ENCODE measurements around the gene VAT1L.
A peak's percentile ranks its signal among the peaks of the same experiment; 100 is the strongest.
"Not testable (repeated sequence)": the region's sequence is repeated elsewhere in the genome, so short reads cannot be mapped to it uniquely, and the experiment has no call there.

The VAT1L gene

DNA sequence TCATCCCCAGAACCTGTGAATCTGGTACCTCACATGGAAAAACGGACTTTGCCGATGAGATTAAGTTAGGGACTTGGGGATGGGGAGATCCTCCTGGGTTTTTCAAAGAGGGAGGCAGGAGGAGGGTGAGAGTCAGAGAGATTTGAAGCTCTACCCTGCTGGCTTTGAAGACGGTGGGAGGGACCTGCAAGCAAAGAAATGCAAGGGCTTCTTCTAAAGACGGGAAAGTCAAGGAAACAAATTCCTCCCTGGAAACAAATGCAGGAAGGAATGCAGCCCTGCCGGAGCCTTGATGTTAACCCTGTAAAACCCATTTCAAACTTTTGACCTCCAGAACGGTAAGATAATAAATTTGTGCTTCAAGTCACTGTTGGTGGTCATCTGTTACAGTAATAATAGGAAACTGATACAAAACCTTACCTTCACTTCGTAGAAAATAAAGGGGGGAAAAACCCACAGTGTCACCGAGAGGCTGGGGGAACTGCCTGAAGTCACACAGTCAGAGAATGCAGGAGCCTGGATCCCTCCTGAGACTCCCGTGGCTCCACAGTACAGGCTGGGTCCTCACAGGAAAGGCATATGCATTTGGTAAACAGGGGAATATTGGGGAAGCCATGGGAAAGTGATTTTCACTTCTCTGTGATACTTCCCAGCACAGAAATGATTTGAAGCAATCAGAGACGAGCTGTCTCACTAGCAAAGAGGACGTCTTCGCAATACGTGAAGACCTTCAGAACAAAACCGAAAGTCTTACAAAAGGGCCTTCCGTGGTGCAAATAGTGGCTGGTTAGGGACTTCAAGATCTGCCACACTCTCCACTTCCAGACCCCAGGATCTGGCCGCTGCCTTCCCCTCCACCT is 175.1 kb downstream of the VAT1L start:
- no peak for DNase-seq

DNA sequence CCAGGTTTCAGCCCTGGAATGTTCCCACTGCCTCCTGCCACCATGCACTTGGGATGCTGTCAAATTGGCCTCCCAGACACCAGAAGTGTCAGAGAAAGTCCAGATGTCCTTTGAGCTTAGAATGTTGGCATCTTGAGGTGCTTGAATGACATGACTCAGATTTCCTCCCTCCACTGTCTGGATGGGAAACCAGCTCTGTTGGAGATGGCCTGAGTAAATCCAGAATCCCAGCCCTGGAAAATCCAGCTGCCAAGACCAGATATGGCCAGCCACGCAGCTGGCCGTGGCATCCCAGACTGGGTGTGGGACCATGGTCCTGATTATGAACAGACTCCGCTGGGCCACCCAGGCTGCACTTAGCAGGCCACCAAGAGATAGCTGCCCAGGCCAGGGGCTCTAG is 177.0 kb downstream of the VAT1L start:
- DNase-seq, result no peak

GRCh38 chr16:77967054-77967904 is 178.9 kb downstream of the VAT1L start:
- no peak for DNase-seq

DNA sequence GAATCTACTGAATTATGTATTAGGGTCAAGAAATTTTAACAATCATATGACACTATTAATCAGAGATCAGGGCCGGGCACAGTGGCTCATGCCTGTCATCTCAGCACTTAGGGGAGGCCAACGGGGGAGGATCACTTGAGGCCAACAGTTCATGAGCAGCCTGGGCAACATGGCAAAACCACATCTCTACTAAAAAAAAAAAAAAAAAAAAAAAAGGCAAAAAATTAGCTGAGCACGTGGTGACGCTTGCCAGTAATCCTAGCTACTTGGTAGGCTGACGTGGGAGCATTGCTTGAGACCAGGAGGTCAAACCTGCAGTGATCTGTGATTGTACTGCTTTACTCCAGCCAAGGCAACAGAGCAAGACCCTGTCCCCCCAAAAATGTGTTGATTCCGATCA is 181.5 kb downstream of the VAT1L start:
- DNase-seq, result no peak

DNA sequence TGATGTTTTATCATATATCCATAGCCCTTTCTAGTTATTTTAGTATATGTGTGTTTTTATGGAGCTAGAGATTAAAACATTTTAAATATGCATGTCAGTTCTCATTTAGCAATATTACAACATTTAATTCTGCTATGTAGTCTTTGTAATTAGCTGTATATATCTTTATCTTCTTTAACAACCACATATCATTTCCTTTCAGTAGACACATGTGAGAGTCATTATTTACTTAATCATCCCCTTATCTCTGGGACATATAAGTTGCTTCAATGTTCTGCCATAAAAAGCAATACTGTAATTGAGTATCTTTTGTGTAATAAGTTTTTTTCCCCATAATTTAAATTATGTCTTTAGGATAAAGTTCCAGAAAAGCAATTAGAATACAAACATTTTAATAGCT is 182.0 kb downstream of the VAT1L start:
- DNase-seq, result no peak

- DNase-seq, result peak; percentile 8
These were observed 183.1 kb downstream of the VAT1L start for GRCh38 chr16:77971306-77972061.

- DNase-seq, result no peak
These were observed 183.7 kb downstream of the VAT1L start for GRCh38 chr16:77972062-77972392.

DNA sequence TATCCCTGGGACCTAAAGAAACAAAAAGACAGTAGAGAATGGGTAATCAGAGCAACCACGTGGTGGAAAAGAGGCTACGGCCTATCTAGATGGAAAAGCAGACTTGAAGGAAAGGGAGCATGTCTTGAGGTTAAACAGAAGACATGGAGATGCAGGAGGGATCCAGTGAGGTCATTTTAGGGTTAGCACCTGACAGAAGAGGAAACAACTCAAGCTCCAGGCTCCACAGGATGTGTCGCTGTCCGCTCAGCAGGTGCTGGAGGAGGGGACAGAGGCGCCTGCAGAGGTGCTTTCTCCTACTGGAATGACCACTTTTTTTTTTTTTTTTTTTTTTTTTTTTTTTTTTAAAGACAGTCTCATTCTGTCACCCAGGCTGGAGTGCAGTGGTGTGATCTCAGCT is 186.5 kb downstream of the VAT1L start:
- DNase-seq, result no peak

DNA sequence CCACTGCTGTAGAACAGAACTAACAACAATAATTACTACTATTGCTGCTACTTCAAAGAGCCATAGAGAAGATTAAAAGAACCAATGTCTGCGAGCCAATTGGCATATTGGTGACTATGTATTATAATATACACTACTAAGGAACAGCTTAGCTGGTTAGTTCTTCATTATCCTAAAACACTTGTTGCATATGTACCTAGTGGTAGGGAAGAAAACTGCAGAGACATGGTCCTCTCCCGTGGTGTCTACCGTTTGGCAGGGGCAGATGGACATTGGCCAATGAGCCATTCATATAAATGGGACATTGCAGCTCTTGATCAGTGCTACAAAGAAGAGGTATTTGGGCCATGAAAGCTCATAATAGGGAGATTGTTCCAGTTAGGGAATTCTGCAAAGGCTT is 187.6 kb downstream of the VAT1L start:
- DNase-seq, result no peak

GRCh38 chr16:77977339-77977738 is 189.0 kb downstream of the VAT1L start:
- DNase-seq, result no peak

DNA sequence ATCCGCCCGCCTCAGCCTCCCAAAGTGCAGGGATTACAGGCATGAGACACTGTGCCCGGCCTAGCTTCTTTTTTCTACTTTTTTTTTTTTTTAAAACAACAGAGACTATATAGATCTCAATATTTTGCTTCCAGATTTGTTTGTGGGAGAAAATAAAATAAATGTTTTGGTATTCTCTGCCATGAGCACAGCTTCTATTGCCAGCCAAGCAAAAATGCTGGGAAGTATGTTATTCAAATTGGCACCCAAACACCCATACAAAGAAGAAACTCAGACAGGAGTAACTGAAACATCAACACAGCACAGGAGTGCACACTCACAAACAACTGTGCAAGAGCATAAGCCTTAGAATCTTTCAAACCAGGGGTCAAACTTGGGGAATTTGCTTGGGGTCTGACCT is 196.7 kb downstream of the VAT1L start:
- no peak for DNase-seq

- no peak for DNase-seq
These were observed 197.8 kb downstream of the VAT1L start for GRCh38 chr16:77986011-77986740.

DNA sequence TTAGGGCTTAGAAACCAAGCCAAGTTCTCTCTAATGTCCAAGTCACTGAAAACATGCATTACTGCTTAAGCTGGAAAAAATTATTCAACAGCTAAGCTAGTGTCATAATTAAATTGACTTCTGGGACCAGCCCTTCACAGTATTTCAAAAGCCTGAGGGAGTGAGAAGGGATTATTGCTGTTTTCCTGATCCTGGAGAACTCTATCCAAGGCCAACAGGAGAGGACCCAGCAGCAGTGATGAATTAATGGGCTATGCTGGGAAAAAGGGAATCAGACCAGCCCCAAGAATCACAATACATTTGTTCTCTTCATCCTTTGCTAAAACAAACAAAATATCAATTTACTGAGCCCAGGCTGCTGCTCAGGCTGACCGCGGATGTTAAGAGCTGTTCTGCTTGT is 199.4 kb downstream of the VAT1L start:
- no peak for DNase-seq

GRCh38 chr16:77989846-77990245 is 201.5 kb downstream of the VAT1L start:
- DNase-seq, result no peak

GRCh38 chr16:77991701-77992100 is 203.3 kb downstream of the VAT1L start:
- no peak for DNase-seq

DNA sequence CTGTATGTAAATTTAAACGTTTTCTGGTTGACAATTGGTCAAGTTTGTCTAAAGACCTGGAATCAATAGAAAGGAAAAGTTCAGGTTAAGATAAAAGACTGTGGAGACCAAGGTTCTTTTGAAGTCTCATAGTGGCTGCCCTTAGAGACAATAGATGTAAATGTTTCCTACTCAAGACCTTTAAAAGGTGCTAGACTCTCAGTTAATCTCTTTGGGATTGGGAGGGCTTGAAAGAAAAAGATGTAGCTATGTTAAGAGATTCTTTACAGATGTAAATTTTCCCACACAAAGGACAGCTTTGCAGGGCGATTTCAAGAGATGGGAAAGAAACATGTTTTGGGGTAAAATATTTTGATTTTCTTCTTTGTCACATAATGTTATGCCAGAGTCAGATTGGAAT is 204.0 kb downstream of the VAT1L start:
- DNase-seq, result not testable (repeated sequence)

DNA sequence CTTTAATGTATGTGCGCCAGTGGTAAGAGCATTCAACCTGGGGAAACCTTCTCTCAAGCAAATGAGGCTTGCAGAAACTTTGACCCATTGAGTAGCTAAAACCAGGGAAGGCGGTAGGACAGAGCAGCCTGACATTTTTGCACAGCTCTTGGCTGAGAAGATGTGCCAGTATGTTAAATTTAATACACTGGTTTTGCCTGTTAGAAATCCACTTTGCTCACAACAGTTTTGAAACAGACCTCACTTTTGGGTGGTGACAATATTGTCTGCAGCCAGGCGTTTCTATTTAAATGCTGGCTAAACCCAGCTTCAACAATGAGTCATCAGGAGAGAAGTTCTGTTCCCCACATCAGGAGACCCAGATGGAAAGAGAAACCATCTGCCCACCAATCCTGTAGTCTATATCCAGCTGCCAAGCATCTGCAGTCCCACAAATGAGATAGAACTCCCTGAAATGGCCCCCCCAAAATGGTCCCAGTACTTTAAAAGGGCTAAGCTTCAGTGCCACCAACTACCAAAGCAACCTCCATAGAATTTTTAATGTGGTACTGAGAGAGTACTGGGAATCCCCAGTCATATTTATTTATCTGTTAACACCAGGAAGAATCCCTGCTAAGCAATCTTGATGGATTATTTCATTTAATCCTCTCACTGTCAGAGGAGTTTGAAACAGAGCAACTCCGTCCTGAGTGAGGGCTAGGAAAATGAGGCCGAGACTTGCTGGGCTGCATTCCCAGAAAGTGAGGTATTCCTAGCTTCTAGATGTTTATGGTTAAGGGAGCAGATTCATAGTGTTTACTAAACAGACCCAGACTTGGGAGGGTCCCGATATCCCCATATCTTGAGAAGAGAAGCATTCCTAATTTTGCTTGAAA is 205.0 kb downstream of the VAT1L start:
- DNase-seq, result no peak

DNA sequence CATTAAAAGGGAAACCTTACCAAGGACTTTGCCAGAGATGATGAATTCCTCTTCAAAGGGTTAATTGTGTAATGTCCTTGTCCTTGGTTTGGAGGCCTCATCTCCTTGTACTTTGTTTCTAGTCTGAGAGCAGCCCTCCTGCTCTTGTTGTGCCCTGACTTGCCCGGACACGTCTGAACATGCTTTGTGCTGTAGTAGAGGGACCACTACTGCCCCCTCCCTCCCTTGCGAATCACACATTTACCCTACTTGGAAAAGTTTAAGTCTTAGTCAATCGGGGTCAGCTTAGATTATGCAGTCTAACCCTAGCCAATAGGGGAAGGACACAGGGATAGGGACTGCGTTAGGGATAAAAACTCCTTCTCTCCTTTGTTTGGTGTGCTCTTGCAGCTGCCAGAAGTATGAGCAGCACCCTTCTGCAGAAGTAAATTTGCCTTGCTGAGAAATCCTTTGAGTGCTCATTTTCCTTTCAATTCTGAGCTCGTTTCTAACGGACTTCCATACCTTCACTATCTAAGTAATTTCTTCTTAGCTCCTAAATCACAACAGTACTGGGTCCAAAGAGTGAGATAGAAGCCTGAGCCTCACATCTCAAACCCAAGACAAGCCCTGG is 207.6 kb downstream of the VAT1L start:
- DNase-seq, result no peak

- DNase-seq, result no peak
These were observed 210.1 kb downstream of the VAT1L start for GRCh38 chr16:77998350-77999023.

- no peak for DNase-seq
These were observed 213.2 kb downstream of the VAT1L start for GRCh38 chr16:78001451-78002025.
